IPS-15b (cell line): ENCODE data around the gene CPSF7.

Experiments used
- H3K27me3 ChIP-seq: one replicate; pipeline ENCODE4 v1.6.1; 2013; ENCODE audit warnings: low read length; ENCODE audit not compliant: control insufficient read depth, insufficient read depth
- H3K36me3 ChIP-seq: one replicate; pipeline ENCODE4 v1.6.1; 2013; ENCODE audit warnings: low read length; ENCODE audit not compliant: control insufficient read depth, insufficient read depth
- H3K4me1 ChIP-seq: one replicate; pipeline ENCODE4 v1.6.1; 2013; ENCODE audit warnings: mild to moderate bottlenecking, low read length; ENCODE audit not compliant: control insufficient read depth, insufficient read depth
- H3K4me3 ChIP-seq: one replicate; pipeline ENCODE4 v1.5.1; 2013; ENCODE audit warnings: low read depth, low read length
- H3K9ac ChIP-seq: one replicate; pipeline ENCODE4 v1.6.1; 2013; ENCODE audit warnings: low read depth, mild to moderate bottlenecking, low read length
- H3K9me3 ChIP-seq: one replicate; pipeline ENCODE4 v1.6.1; 2013; ENCODE audit warnings: mild to moderate bottlenecking, low read length; ENCODE audit not compliant: control insufficient read depth, insufficient read depth

CPSF7 gene

GRCh38 chr11:61378713-61379313 is 51.0 kb downstream of the CPSF7 start:
- Histone ChIP-seq H3K27me3 (no peaks in the 10 kb centered on the region), H3K4me3 (no peak overlapping the region), H3K9ac (no peak overlapping the region), H3K36me3 (no peaks in the 10 kb centered on the region), H3K4me1 (no peaks in the 10 kb centered on the region), H3K9me3 (no peaks in the 10 kb centered on the region)

- H3K4me3 ChIP-seq = no peak overlapping the region
- no peaks in the 10 kb centered on the region for H3K27me3 ChIP-seq
- no peaks in the 10 kb centered on the region for H3K36me3 ChIP-seq
- H3K9ac ChIP-seq = no peak overlapping the region
- peaks cover 6% of the 10 kb centered on the region for H3K9me3 ChIP-seq
- H3K4me1 ChIP-seq = no peaks in the 10 kb centered on the region
Observed at GRCh38 chr11:61377461-61378160, 52.2 kb downstream of the CPSF7 start.

- Histone ChIP-seq H3K36me3 (no peaks in the 10 kb centered on the region), H3K9ac (no peak overlapping the region), H3K4me3 (no peak overlapping the region), H3K4me1 (no peaks in the 10 kb centered on the region), H3K27me3 (no peaks in the 10 kb centered on the region), H3K9me3 (peaks cover 6% of the 10 kb centered on the region)
Observed at GRCh38 chr11:61375761-61376108, 54.0 kb downstream of the CPSF7 start.

- Histone ChIP-seq H3K9me3 (peaks cover 6% of the 10 kb centered on the region), H3K36me3 (peaks cover 17% of the 10 kb centered on the region), H3K4me3 (no peak overlapping the region), H3K9ac (no peak overlapping the region), H3K4me1 (no peaks in the 10 kb centered on the region), H3K27me3 (no peaks in the 10 kb centered on the region)
Observed at GRCh38 chr11:61372659-61373420, 56.9 kb downstream of the CPSF7 start.

- Histone ChIP-seq H3K9ac (no peak overlapping the region), H3K27me3 (no peaks in the 10 kb centered on the region), H3K9me3 (peaks cover 6% of the 10 kb centered on the region), H3K36me3 (peaks cover 36% of the 10 kb centered on the region), H3K4me3 (no peak overlapping the region), H3K4me1 (no peaks in the 10 kb centered on the region)
Observed at GRCh38 chr11:61370349-61371005, 59.3 kb downstream of the CPSF7 start.

GRCh38 chr11:61369372-61370348 is 60.1 kb downstream of the CPSF7 start:
- Histone ChIP-seq H3K27me3 (no peaks in the 10 kb centered on the region), H3K9ac (no peak overlapping the region), H3K9me3 (peaks cover 6% of the 10 kb centered on the region), H3K36me3 (peaks cover 37% of the 10 kb centered on the region), H3K4me3 (no peak overlapping the region), H3K4me1 (no peaks in the 10 kb centered on the region)

- Histone ChIP-seq H3K4me3 (no peak overlapping the region), H3K9me3 (peaks cover 6% of the 10 kb centered on the region), H3K27me3 (no peaks in the 10 kb centered on the region), H3K9ac (no peak overlapping the region), H3K36me3 (peaks cover 43% of the 10 kb centered on the region), H3K4me1 (no peaks in the 10 kb centered on the region)
Observed at GRCh38 chr11:61368646-61369045, 61.1 kb downstream of the CPSF7 start.

GRCh38 chr11:61367406-61367805 is 62.4 kb downstream of the CPSF7 start:
- Histone ChIP-seq H3K36me3 (peaks cover 43% of the 10 kb centered on the region), H3K9ac (no peak overlapping the region), H3K4me1 (no peaks in the 10 kb centered on the region), H3K4me3 (no peak overlapping the region), H3K27me3 (no peaks in the 10 kb centered on the region), H3K9me3 (no peaks in the 10 kb centered on the region)

- H3K9me3 ChIP-seq = no peaks in the 10 kb centered on the region
- no peaks in the 10 kb centered on the region for H3K4me1 ChIP-seq
- no peak overlapping the region for H3K4me3 ChIP-seq
- H3K36me3 ChIP-seq = peaks cover 36% of the 10 kb centered on the region
- no peak overlapping the region for H3K9ac ChIP-seq
- no peaks in the 10 kb centered on the region for H3K27me3 ChIP-seq
Observed at GRCh38 chr11:61364012-61364675, 65.6 kb downstream of the CPSF7 start.

GRCh38 chr11:61362542-61362875 is 67.3 kb downstream of the CPSF7 start:
- Histone ChIP-seq H3K36me3 (peaks cover 23% of the 10 kb centered on the region), H3K4me3 (peak overlapping the region; percentile 93), H3K9me3 (no peaks in the 10 kb centered on the region), H3K27me3 (no peaks in the 10 kb centered on the region), H3K4me1 (no peaks in the 10 kb centered on the region), H3K9ac (peak overlapping the region; percentile 99)
